RPMI7951 (cell line): ENCODE measurements around the gene CPLX3. TPM values are rescaled to one million over a fixed set of nuclear protein-coding genes. Genes with fewer than 3 reads are reported as not detected.

ENCODE experiments used
- DNase-seq: peaks from one replicate; pipeline ENCODE4 v3.0.0-alpha.2; 2012; ENCODE audit warnings: low read depth
- total RNA-seq: library from RNA; depleted of rRNA; stranded (reverse); fragments of >200 nt; shearing (Covaris generic); gene quantifications from 2 replicates; pipeline ENCODE4 v1.2.3, GENCODE V29; 2014

CPLX3 gene
- total RNA-seq, 1 experiment from 2014 or later = not detected

DNA sequence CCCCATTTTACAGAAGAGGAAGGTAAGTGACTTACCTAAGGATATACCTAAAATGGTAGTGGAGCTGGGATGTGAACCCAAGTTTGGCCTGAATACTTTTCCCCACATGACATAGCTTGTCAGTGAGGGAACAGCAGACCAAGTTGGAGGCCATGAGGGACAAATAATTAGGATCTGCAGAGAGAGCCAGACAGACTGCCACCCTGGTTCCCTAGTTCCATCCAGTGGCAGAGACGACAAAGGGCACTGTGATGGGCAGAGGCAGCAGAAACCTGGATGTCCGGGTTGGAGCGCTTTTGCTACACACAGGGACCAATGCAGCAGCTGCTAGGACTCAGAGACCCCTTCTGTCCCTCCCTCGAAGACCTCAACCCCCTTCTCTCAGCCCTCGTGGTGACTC lies 1.2 kb downstream of the CPLX3 start:
- DNase-seq = no peak

- DNase-seq = no peak
Observed at GRCh38 chr15:74828835-74829234, 2.4 kb downstream of the CPLX3 start.

GRCh38 chr15:74829486-74829885 lies 3.1 kb downstream of the CPLX3 start:
- no peak for DNase-seq

- no peak for DNase-seq
Observed at GRCh38 chr15:74829991-74830390, 3.6 kb downstream of the CPLX3 start.

- no peak for DNase-seq
Observed at GRCh38 chr15:74830868-74831267, 4.4 kb downstream of the CPLX3 start.

- DNase-seq = no peak
Observed at GRCh38 chr15:74831813-74832495, 5.5 kb downstream of the CPLX3 start.

- DNase-seq = no peak
Observed at GRCh38 chr15:74832826-74833225, 6.4 kb downstream of the CPLX3 start.

- no peak for DNase-seq
Observed at GRCh38 chr15:74833376-74834107, 7.1 kb downstream of the CPLX3 start.

DNA sequence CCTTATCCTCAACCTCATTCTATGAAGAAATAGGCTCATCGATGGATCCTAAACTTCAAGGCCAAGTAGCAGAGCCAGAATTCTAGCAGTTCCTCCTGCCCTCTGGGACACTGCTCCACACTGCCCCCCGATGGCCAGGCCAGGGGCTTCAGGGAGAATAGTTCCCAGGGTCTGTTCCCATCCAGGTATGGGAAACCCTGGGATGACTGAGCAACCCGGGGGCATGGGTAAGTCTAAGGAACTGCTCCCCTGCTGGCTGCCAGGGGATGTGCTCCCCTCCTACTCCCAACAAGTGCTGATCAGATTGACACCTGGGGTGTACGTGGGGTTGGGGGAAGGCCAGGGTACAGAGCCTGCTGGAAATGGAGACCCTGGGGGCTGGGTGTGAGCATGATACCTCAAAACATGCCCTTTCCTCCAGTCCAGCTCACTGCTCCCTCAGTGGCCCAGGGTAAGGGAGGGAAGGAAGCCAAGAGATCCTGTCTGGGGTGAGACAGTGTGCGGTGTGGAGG lies 8.9 kb downstream of the CPLX3 start:
- DNase-seq = peak; percentile 47

GRCh38 chr15:74836846-74837245 lies 10.4 kb downstream of the CPLX3 start:
- DNase-seq = no peak

GRCh38 chr15:74837482-74838136 lies 11.2 kb downstream of the CPLX3 start:
- no peak for DNase-seq

- DNase-seq = no peak
Observed at GRCh38 chr15:74838137-74838516, 11.7 kb downstream of the CPLX3 start.

DNA sequence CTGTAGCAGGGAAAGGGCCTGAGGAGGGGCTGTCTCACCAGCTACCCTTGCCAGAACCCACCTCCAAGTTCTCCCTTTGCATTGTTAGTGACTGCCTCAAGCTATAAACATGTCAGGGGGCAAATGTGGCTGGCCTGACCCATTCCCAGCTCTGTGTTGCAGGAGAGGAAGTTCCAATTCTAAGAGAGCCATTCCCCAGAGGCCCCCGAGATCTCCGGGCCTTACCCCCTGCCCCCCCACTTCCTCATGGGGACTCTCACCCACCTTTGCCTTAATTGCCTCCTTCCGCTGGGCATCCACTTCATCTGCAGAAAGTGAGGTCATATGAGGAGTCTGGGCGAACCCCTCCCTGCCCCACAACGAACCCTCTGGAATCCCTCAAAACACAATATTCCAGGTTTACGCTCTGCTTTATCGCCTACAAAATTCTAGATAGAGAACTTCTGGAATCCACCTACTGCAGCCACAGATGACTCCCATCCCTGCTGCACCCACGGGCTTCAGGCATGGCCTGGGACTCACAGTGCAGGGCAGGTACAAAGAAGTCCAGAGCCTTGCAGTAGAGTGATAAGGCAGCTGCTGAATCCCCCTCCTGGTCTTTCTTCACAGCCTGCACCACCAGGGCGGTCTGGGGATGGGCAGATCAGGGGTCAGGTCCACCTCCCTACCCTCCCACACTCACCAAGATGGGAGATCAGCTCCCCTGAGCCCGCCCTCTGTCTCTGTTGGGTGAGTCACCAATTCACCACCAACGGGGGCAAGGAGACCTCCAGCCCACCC lies 12.5 kb downstream of the CPLX3 start:
- DNase-seq = no peak

DNA sequence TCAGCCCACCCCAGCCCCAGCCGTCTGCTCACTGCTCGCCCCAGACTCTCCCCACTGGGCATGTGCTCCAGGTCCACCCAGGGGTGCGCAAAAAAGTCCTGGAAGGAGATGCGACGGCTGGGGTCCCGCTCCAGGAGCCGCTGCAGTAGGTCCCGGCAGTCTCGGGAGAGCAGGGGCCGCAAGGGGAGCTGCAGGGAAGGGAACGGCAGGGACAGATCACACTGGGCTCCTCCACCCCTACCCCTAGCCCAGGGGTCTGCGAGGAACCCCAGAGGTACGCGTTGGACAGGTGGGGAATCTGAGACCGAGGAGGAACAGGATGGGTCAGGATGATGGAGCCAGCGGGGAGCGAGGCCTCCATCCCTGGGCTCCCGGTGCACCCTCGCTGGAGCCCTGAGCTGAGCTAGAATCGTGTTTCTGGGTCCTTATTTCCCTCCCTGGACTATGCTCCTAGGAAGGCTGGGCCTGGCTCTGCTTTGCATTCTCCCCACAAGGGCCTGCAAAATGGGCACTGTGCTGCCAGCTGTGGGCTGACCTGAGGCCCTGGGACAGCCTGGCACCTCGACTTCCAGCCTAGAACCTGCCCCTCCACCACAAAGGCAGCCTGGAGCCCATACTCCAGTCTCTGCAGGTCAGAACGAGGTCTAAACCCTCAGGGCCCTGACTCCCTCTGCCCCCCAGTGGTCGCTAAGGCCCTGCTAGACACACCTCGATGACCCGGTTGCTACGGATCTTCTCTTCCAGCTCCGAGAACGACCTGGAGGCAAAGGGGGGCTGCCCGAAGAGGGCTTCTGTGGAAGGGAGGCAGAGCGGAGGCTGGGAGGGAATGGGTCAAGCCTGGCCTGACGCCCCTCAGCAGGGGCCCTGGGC lies 13.3 kb downstream of the CPLX3 start:
- DNase-seq = no peak

DNA sequence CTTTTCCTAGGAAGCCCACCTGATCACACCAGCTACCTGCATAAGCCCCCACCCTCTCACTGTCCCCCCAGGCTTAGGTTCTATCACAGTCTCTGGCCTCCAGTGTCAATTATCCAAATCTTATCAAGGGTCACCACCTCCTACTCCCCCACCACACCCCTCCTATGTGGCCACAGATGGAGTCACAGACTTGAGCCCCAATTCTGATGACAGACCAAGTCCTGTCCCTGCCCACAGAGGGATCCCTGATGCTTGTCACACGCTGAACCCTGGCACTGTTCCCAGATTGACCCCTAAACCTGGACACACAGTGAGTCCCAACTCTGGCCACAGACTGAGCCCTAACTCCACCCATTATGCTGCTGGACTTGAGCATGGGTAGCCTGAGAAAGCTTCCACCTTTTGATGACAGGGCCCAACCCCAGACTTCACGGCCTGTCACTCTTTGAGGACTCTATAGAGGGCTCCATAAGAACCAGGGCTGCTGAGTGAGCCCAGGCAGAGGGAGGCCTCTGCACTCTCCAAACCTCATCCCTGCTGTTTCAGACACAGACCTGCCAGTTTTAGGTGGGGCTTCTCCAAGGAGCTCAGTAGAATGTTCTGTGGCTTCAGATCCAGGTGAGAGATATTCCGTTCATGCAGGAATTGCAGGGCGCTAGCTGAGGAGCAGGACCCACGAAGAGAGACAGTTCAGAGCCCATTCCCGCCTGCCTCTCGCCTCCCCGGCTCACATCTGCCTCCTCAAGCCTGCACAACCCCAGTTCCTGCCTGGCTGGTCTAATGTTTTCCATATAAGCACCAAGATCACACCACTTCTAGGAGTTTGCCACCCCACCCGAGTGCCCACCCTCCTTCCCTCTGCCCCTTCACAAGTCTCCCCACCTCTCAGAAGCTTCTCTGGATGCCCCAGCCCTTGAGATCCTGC lies 14.7 kb downstream of the CPLX3 start:
- no peak for DNase-seq

DNA sequence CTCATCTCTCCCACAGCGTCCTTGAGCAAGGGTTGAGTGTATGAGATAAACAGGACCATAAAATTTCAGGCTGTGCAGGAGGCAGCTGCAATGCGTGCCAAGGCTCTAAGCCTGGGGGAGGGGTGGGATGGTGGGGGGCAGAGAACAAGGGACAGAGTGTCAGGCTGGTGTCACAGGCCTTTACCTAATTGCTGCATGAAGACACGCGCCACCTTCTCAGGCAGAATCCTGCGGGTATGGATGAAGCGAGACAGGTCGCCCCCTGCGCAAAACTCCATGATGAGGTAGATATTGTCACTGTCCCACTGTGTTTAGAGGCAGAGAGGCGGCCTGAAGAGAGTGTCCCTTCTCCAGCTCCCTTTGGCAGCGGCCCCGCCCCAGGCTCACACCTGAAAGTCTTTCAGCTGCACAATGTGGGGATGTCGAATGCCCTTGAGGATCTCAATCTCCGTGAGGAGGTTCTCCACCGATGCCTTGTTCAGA lies 15.5 kb downstream of the CPLX3 start:
- no peak for DNase-seq

- DNase-seq = peak; percentile 87
Observed at GRCh38 chr15:74842581-74843444, 16.4 kb downstream of the CPLX3 start, which contains the start of gene ULK3. TSS of gene ULK3 (minus strand) at chr15:74843156. CDS start at chr15:74843105, 51 bp downstream.

- no peak for DNase-seq
Observed at GRCh38 chr15:74843445-74843828, 17.0 kb downstream of the CPLX3 start.

DNA sequence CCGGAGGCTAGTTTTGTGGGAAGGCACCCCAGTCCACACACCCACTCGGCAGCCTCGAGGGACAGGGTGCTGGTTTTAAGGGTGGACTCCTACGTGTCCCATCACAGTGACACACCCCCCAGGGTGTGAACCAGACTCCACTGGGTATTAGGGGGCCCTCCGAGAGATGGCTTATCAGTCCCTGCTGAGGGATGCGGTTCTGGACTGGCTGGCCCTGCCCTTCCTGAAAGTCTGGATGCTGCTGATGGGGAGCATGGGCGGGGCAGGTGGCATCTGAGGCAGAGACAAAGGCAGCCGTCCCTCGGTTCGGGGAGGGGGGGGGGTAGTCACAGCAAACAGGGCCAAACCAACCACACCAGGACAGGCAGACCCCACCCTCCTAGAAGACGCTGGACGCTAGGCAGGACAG lies 17.5 kb downstream of the CPLX3 start:
- DNase-seq = no peak
